NCI-H1694 (cell line): Measurements from ENCODE around the gene TMTC1.

Source experiments
- DNase-seq: peaks from one replicate; lab custom pipeline; 2025; lab: John Stamatoyannopoulos, UW

TMTC1 gene

GRCh38 chr12:29451888-29452287 is 331.9 kb downstream of the TMTC1 start:
- DNase-seq, result no peak
